GM19397 (cell line): ENCODE measurements around the gene LRRC10.
A peak's percentile ranks its signal among the peaks of the same experiment; 100 is the strongest.

Source experiments
- ATAC-seq: cut with Tn5 transposase; IDR thresholded peaks from one replicate; pipeline ENCODE4 v1.9.1; 2021; ENCODE audit warnings: mild to moderate bottlenecking, moderate library complexity; ENCODE audit not compliant: unreplicated experiment

Gene LRRC10

GRCh38 chr12:69570545-69571399 is 39.9 kb downstream of the LRRC10 start:
- peak; percentile 79 for ATAC-seq

GRCh38 chr12:69570000-69570516 is 40.6 kb downstream of the LRRC10 start:
- no peak for ATAC-seq

- no peak for ATAC-seq
Measured at GRCh38 chr12:69569236-69569635, 41.5 kb downstream of the LRRC10 start.

- no peak for ATAC-seq
Measured at GRCh38 chr12:69566603-69567002, 44.1 kb downstream of the LRRC10 start.

- no peak for ATAC-seq
Measured at GRCh38 chr12:69563166-69563762, 47.4 kb downstream of the LRRC10 start.
